HFFc6 (cell line): Measurements from ENCODE around the gene RADIL. TPM values are rescaled to one million over a fixed set of nuclear protein-coding genes. Genes with fewer than 3 reads are reported as not detected.

Experiments
- DNase-seq: peaks from one replicate; pipeline ENCODE4 v3.0.0-alpha.2; 2018
- H3K27ac Mint-ChIP-seq: 2 replicates; pipeline ENCODE4 v1.8.0; 2020; ENCODE audit warnings: mild to moderate bottlenecking, mixed read lengths
- H3K27me3 Mint-ChIP-seq: 2 replicates; pipeline ENCODE4 v1.8.0; 2021; ENCODE audit warnings: mild to moderate bottlenecking, moderate library complexity, mixed read lengths; ENCODE audit not compliant: insufficient read depth
- H3K36me3 Mint-ChIP-seq: 2 replicates; pipeline ENCODE4 v1.8.0; 2021; ENCODE audit warnings: low read depth, mixed read lengths
- H3K4me1 Mint-ChIP-seq: 2 replicates; pipeline ENCODE4 v1.8.0; 2020; ENCODE audit warnings: low read depth, mixed read lengths
- H3K4me3 Mint-ChIP-seq: 2 replicates; pipeline ENCODE4 v1.8.0; 2020; ENCODE audit warnings: mild to moderate bottlenecking, moderate library complexity, mixed read lengths
- H3K9me3 Mint-ChIP-seq: 2 replicates; pipeline ENCODE4 v1.8.0; 2020; ENCODE audit warnings: mild to moderate bottlenecking, mixed read lengths
- total RNA-seq, 6 experiments: library from RNA; stranded (reverse); fragmentation: NEBNext Ultra II Directional; extraction: Animal tissue kit (Norgen Biotek cat#: 25700); gene quantifications; 2 replicates in 1 of 6; 3 replicates in 5 of 6; pipeline ENCODE4 v1.2.3, GENCODE V29; 2021
- TF ChIP-seq, protein P1 (sequence below): fragments of 200-600 bp; sonication (generic); IDR thresholded peaks from 2 replicates; pipeline ENCODE4 v1.5.0; 2021; ENCODE audit warnings: antibody characterized with exemption, mild to moderate bottlenecking

Gene RADIL
- total RNA-seq, 6 experiments from 2014 or later = 0.09 to 0.43 (median 0.24) TPM

DNA sequence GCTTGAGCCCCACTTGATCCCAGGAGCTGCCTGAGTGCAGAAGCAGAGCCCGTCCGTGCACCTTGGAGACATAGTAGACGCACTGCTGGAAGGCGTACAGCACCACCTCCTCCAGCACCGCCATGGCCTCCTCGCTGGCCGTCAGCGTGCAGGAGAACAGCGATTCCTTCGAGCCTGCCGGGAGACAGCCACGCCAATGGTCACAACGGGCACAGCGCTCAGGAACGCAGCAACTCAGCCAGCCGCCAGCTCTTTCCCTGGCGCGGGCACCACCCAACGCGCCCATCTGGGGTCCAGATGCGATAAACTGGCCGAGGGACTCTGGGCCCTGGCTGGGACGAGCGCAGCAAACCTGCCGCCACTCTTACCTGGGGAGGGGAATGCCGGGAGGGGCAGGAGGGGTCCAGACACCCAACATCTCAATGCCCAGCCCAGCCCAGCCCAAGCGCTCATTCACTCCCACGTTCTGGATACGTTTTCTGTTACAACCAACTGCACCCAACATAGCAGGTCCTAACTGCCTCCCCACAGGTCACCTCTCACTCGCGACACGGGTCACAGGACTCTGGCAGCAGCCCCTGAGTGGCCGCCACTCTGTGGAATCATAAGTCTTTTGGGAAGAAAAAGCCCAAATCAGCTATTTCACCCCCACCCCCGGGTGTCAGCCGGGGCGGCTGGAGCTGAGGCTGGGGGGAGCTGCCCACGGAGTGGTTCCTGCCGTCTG, 66.2 kb downstream of the RADIL start:
- peaks cover 15% of the 10 kb centered on the region for H3K27me3 Mint-ChIP-seq
- H3K9me3 Mint-ChIP-seq = peaks cover 19% of the 10 kb centered on the region
- TF ChIP-seq, protein P1, sequence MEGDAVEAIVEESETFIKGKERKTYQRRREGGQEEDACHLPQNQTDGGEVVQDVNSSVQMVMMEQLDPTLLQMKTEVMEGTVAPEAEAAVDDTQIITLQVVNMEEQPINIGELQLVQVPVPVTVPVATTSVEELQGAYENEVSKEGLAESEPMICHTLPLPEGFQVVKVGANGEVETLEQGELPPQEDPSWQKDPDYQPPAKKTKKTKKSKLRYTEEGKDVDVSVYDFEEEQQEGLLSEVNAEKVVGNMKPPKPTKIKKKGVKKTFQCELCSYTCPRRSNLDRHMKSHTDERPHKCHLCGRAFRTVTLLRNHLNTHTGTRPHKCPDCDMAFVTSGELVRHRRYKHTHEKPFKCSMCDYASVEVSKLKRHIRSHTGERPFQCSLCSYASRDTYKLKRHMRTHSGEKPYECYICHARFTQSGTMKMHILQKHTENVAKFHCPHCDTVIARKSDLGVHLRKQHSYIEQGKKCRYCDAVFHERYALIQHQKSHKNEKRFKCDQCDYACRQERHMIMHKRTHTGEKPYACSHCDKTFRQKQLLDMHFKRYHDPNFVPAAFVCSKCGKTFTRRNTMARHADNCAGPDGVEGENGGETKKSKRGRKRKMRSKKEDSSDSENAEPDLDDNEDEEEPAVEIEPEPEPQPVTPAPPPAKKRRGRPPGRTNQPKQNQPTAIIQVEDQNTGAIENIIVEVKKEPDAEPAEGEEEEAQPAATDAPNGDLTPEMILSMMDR = no peak
- peaks cover 13% of the 10 kb centered on the region for H3K36me3 Mint-ChIP-seq
- no peak overlapping the region for H3K4me3 Mint-ChIP-seq
- H3K4me1 Mint-ChIP-seq = no peaks in the 10 kb centered on the region
- no peak overlapping the region for H3K27ac Mint-ChIP-seq
- DNase-seq = no peak

DNA sequence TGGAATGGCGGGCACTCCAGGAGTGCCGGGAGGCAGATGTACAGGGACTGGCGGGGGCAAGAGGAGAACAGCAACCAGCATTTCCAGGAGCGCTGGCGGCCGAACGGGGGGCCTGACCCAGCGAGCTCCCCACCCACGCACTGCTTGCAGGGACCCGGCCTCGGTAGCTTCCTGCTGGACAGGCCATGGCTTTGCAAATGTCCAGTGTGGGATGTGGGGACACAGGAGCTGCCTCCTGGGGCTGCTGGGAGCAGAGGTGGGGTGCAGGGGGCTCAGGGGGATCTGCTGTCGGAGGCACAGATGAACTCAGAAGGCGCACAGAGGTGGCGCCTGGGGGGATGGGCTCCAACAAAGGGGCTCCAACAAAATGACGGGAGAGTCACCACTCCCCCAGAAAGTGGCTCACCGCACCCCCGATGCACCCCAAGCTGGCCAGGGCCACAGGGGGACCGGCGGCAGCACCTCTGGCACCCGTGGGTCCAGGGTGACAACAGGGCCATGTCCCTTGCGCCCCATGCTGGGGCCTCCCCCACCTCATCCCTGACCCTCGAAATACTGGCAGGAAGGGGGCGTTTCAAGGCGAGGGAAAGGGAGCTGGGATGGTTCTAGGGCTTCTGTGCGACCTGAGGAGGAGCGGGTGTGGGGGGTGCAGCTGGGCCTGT, 67.0 kb downstream of the RADIL start:
- TF ChIP-seq, protein P1 = no peak

DNA sequence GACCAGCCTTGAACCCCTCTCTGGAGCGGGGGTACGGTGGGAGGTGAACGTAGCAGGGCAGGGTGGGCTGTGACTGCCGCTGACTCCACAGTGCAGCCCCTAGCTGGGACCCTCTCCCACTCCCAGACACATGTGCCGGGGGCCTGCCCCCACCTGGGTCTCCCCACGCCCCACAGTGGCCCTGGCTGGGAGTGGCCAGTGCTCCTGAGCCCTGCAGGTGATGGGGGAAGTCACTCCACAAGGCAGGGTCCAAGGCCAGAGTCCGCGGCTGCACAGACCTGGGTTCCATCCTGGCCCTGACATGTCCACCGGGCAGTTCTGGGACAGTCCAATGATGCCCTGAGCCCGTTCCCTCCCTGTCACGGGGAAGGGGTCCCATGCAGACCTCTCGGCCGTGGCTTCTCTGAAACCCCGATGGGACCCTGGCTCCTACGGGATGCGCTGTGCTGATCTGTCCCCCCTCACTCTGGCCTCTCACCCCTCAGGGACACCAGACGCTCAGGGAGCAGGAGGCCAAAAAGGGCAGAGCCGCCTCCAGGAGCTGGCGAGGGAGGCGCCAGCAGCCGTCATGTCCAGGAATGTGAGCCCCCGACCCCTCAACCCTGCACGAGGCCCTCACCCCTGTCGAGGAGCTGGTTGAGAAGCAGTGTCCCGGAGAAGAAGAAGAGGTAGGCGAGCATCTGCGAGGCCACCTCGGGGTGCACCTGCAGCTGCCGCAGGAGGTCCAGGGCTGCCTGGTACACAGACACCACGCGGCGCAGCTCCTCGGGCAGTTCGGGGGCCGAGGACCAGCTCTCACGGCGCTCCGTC, 67.7 kb downstream of the RADIL start:
- TF ChIP-seq, protein P1 = no peak
- H3K4me1 Mint-ChIP-seq = no peaks in the 10 kb centered on the region
- peaks cover 19% of the 10 kb centered on the region for H3K9me3 Mint-ChIP-seq
- H3K27ac Mint-ChIP-seq = no peak overlapping the region
- DNase-seq = no peak
- peaks cover 15% of the 10 kb centered on the region for H3K27me3 Mint-ChIP-seq
- H3K36me3 Mint-ChIP-seq = peaks cover 13% of the 10 kb centered on the region
- H3K4me3 Mint-ChIP-seq = no peak overlapping the region

More for the DNA sequence above, 67.0 kb downstream of the RADIL start:
- Mint-ChIP-seq H3K4me1 (no peaks in the 10 kb centered on the region), H3K27me3 (peaks cover 15% of the 10 kb centered on the region), H3K9me3 (peaks cover 19% of the 10 kb centered on the region), H3K27ac (no peak overlapping the region), H3K36me3 (peaks cover 13% of the 10 kb centered on the region), H3K4me3 (no peak overlapping the region)
- DNase-seq = no peak

DNA sequence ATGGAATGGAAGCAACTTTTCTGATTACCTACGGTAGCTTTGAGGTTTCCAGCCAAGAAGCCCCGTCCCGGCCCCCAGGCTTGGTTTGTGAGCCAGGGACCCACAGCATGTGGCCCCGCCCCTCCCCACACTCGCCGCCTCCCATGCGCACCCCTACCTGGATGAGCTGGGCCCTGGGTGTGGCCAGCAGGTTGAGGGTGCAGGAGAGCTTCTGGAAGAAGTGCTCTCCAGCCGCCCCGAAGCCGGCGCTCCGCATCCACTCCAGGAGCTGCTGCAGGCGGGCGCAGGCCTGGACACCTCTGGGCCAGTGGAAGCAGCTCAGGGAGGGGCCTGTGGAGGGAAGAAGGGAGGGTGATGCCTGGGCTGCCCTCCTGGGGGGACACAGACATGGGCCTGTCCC, 68.4 kb downstream of the RADIL start:
- TF ChIP-seq, protein P1 = no peak
- no peak overlapping the region for H3K4me3 Mint-ChIP-seq
- DNase-seq = no peak

DNA sequence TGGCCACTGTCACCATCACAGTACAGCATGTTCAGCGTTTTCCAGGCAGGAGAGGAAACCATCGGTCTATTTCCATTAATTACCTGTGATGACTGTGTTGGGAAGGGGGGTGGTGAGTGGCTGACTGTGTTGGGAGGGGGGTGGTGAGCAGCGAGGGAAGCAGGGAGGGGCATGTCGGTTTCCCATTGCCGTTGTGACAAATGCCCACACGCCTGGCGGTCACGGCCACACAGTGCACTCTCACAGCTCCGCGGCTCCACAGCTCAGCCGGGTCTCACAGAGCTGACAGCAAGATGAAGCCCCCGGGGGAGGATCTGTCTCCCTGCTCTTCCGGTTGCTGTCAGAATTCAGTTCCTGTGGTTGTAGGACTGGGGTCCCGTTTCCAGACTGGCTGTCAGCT, 69.1 kb downstream of the RADIL start:
- TF ChIP-seq, protein P1 = no peak
- Mint-ChIP-seq H3K36me3 (peaks cover 13% of the 10 kb centered on the region), H3K9me3 (peaks cover 19% of the 10 kb centered on the region), H3K27me3 (peaks cover 11% of the 10 kb centered on the region), H3K27ac (no peak overlapping the region), H3K4me1 (no peaks in the 10 kb centered on the region), H3K4me3 (no peak overlapping the region)
- DNase-seq = no peak

More for the DNA sequence above, 68.4 kb downstream of the RADIL start:
- Mint-ChIP-seq H3K4me1 (no peaks in the 10 kb centered on the region), H3K27me3 (peaks cover 15% of the 10 kb centered on the region), H3K27ac (no peak overlapping the region), H3K36me3 (peaks cover 13% of the 10 kb centered on the region), H3K9me3 (peaks cover 19% of the 10 kb centered on the region)
